HT1080 (cell line): ENCODE results near the gene TIMM44. TPM values are rescaled to one million over a fixed set of nuclear protein-coding genes. Genes with fewer than 3 reads are reported as not detected.

Source experiments
- DNase-seq: peaks from one replicate; pipeline ENCODE4 v3.0.0-alpha.2; 2015; ENCODE audit warnings: low read depth
- polyA plus RNA-seq, 2 experiments: library from polyadenylated mRNA; depleted of rRNA; stranded (reverse); fragments of >200 nt; gene quantifications; 2 replicates each; pipeline ENCODE4 v1.2.3, GENCODE V29; 2015
- total RNA-seq: library from RNA; depleted of rRNA; stranded (reverse); fragments of >200 nt; shearing (Covaris generic); gene quantifications from 2 replicates; pipeline ENCODE4 v1.2.3, GENCODE V29; 2014; rRNA removed

The TIMM44 gene
- 70.1 and 89.1 TPM in 2 replicates for total RNA-seq
- 77.5 and 82.0 TPM in 2 replicates for polyA plus RNA-seq (2015; cell fraction: cytosol; rRNA removed)
- polyA plus RNA-seq (2015; cell fraction: nucleus; rRNA removed): 132 and 142 TPM in 2 replicates

GRCh38 chr19:7943444-7944176 is at the start of gene TIMM44:
TSS of gene TIMM44 (minus strand) at chr19:7943666. CDS start at chr19:7943651, 15 bp downstream.
- peak; percentile 99 for DNase-seq

- no peak for DNase-seq
Measured at GRCh38 chr19:7992575-7992974, 49.1 kb upstream of the TIMM44 start.

- DNase-seq: no peak
Measured at GRCh38 chr19:7989071-7989575, 45.7 kb upstream of the TIMM44 start.

GRCh38 chr19:7988307-7988706 is 44.8 kb upstream of the TIMM44 start:
- DNase-seq: no peak

GRCh38 chr19:7987114-7987768 is 43.8 kb upstream of the TIMM44 start:
- no peak for DNase-seq

- DNase-seq: peak; percentile 55
Measured at GRCh38 chr19:7986321-7987113, 43.1 kb upstream of the TIMM44 start.

GRCh38 chr19:7985481-7985911 is 42.0 kb upstream of the TIMM44 start:
- no peak for DNase-seq

- no peak for DNase-seq
Measured at GRCh38 chr19:7983995-7984837, 40.8 kb upstream of the TIMM44 start.

- no peak for DNase-seq
Measured at GRCh38 chr19:7983286-7983950, 40.0 kb upstream of the TIMM44 start.

GRCh38 chr19:7982651-7983099 is 39.2 kb upstream of the TIMM44 start:
- no peak for DNase-seq

- no peak for DNase-seq
Measured at GRCh38 chr19:7982103-7982502, 38.6 kb upstream of the TIMM44 start.

- no peak for DNase-seq
Measured at GRCh38 chr19:7981661-7982060, 38.2 kb upstream of the TIMM44 start.

- DNase-seq: no peak
Measured at GRCh38 chr19:7981199-7981598, 37.7 kb upstream of the TIMM44 start.

GRCh38 chr19:7980635-7981121 is 37.2 kb upstream of the TIMM44 start:
- DNase-seq: no peak

- no peak for DNase-seq
Measured at GRCh38 chr19:7980168-7980567, 36.7 kb upstream of the TIMM44 start.

- DNase-seq: no peak
Measured at GRCh38 chr19:7979559-7979958, 36.1 kb upstream of the TIMM44 start.

- no peak for DNase-seq
Measured at GRCh38 chr19:7979011-7979410, 35.5 kb upstream of the TIMM44 start.

- DNase-seq: no peak
Measured at GRCh38 chr19:7978179-7978825, 34.8 kb upstream of the TIMM44 start.

- no peak for DNase-seq
Measured at GRCh38 chr19:7977723-7978040, 34.2 kb upstream of the TIMM44 start.
